Muscle layer of colon (tissue), 2 donors: Measurements from ENCODE around the gene CST11.

Experiments
- H3K27ac ChIP-seq: one replicate; pipeline ENCODE4 v1.7.0; 2013; ENCODE audit warnings: low read depth, mild to moderate bottlenecking, low read length, moderate library complexity
- H3K27me3 ChIP-seq, 2 donors: one replicate each; pipeline ENCODE4 v1.7.0; 2013; ENCODE audit warnings: low read length in 2 of 2, mild to moderate bottlenecking in 2 of 2; ENCODE audit not compliant: insufficient read depth in 2 of 2, control insufficient read depth in 1 of 2
- H3K36me3 ChIP-seq: one replicate; pipeline ENCODE4 v1.7.0; 2013; ENCODE audit warnings: mild to moderate bottlenecking, low read length; ENCODE audit not compliant: insufficient read depth
- H3K4me1 ChIP-seq: one replicate; pipeline ENCODE4 v1.7.0; 2013; ENCODE audit warnings: mild to moderate bottlenecking, low read length; ENCODE audit not compliant: insufficient read depth
- H3K4me3 ChIP-seq, 2 donors: one replicate each; pipeline ENCODE4 v1.7.0; 2013; ENCODE audit warnings: low read length in 2 of 2, low read depth in 1 of 2, mild to moderate bottlenecking in 1 of 2, moderate library complexity in 1 of 2
- H3K9ac ChIP-seq: one replicate; pipeline ENCODE4 v1.7.0; 2013; ENCODE audit warnings: low read length
- H3K9me3 ChIP-seq: one replicate; pipeline ENCODE4 v1.7.0; 2013; ENCODE audit warnings: mild to moderate bottlenecking, low read length
- donor health status: abdominal sarcoma.
- donor health status: Adenocarcinoma of cecum.

CST11 gene

GRCh38 chr20:23404196-23404595 is 48.5 kb downstream of the CST11 start:
- Histone ChIP-seq H3K36me3 (no peaks in the 10 kb centered on the region), H3K9me3 (no peaks in the 10 kb centered on the region), H3K4me3 (no peak overlapping the region), H3K27me3 (no peaks in the 10 kb centered on the region), H3K27ac (no peak overlapping the region), H3K4me1 (peaks cover 9% of the 10 kb centered on the region), H3K9ac (no peak overlapping the region)

GRCh38 chr20:23403751-23404150 is 48.9 kb downstream of the CST11 start:
- no peak overlapping the region for H3K27ac ChIP-seq
- H3K4me3 ChIP-seq = no peak overlapping the region
- H3K36me3 ChIP-seq = no peaks in the 10 kb centered on the region
- H3K4me1 ChIP-seq = peaks cover 9% of the 10 kb centered on the region
- H3K27me3 ChIP-seq = no peaks in the 10 kb centered on the region
- no peak overlapping the region for H3K9ac ChIP-seq
- H3K9me3 ChIP-seq = no peaks in the 10 kb centered on the region

GRCh38 chr20:23401051-23401450 is 51.6 kb downstream of the CST11 start:
- Histone ChIP-seq H3K4me1 (peaks cover 14% of the 10 kb centered on the region), H3K27ac (no peak overlapping the region), H3K27me3 (no peaks in the 10 kb centered on the region), H3K4me3 (no peak overlapping the region), H3K9ac (no peak overlapping the region), H3K9me3 (no peaks in the 10 kb centered on the region), H3K36me3 (no peaks in the 10 kb centered on the region)
